Measurements from ENCODE around the gene KCNQ1. TPM values are rescaled to one million over a fixed set of nuclear protein-coding genes. Genes with fewer than 3 reads are reported as not detected.

KCNQ1 gene
- total RNA-seq, 1 donor from 2014 or later = 0.07 TPM

DNA sequence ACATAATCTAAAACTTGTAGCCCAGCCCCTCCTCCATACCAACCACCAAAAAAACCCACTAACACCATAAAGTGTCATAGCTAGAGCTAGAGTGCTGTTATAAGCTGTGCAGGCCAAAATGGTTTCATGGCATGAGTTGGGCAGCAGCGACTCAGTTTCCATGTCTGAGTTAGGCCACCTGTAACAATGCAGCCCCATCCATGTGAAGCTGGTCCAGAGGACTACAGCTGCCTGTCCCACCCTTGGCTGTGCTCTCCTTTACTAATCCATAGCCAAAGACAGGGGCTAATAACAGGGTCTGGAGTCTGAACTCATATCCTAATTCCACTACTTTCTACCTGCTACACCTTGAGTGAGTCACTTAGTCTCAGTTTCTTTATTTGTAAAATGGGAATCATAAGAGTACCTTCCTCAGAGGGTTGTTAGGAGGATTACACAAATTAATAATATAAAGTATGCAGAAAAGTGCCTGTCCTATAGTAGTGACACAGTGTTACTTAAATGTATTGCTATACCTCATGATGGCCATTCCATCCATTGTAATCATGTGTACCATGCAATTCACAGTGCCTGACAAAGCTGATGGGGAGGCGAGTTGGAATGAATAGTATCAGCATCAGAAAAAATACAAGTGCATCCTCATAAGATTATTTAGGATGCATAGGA is 234.3 kb downstream of the KCNQ1 start:
- DNase-seq (ENCODE audit: low read depth, low spot score) = no peak

- DNase-seq (ENCODE audit: low read depth, low spot score) = no peak
These were observed 236.8 kb downstream of the KCNQ1 start for GRCh38 chr11:2681408-2682145.

- no peak for DNase-seq (ENCODE audit: low read depth, low spot score)
These were observed 239.0 kb downstream of the KCNQ1 start for GRCh38 chr11:2683806-2684205.

- no peak for DNase-seq (ENCODE audit: low read depth, low spot score)
These were observed 239.8 kb downstream of the KCNQ1 start for GRCh38 chr11:2684581-2684980.

- no peak for DNase-seq (ENCODE audit: low read depth, low spot score)
These were observed 240.2 kb downstream of the KCNQ1 start for GRCh38 chr11:2685051-2685450.

GRCh38 chr11:2685566-2686359 is 241.0 kb downstream of the KCNQ1 start:
- no peak for DNase-seq (ENCODE audit: low read depth, low spot score)

GRCh38 chr11:2686360-2687222 is 241.8 kb downstream of the KCNQ1 start:
- no peak for DNase-seq (ENCODE audit: low read depth, low spot score)

- DNase-seq (ENCODE audit: low read depth, low spot score) = no peak
These were observed 242.4 kb downstream of the KCNQ1 start for GRCh38 chr11:2687223-2687530.

- no peak for DNase-seq (ENCODE audit: low read depth, low spot score)
These were observed 243.0 kb downstream of the KCNQ1 start for GRCh38 chr11:2687782-2688191.

DNA sequence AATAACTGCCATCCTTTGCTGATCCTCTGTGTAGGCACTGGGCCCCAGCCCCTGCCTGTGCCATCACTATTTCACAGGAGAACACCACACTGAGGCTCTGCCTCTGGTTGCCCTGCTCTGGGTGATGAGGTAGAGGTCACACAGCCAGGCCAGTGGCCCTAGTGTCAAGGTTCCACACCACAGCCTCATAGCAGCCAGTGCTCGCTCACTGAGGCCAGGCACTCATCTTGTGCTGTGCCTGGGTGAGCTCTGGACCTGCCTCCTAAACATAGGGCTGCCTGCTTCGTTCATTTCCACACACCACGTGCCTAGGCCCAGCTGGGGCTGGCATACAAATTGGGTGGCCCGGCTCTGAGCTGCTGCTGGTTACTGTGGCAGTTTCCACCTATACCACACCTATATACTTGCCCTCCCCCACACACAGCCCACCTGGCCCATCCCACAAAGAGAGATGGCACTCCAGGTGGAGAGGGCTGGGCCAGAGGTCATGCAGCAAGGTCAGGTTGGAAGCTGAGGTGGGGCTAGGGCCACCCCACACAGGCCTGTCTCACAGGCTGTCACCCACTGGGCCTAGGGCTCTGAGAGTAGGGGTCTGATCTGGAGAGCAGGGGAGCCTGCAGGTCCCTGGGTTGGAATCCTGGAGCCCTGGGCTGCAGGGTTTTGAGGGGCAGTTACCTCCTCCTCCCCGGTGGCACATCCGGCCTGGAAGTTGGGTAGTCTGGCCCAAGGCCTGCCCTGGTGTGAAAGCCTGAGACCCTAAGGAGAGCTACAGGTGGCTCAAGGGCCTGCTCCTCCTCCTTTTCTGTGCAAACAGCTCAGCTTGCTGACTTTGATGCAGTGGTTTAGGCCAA is 243.8 kb downstream of the KCNQ1 start:
- DNase-seq (ENCODE audit: low read depth, low spot score) = no peak

- DNase-seq (ENCODE audit: low read depth, low spot score) = no peak
These were observed 245.1 kb downstream of the KCNQ1 start for GRCh38 chr11:2689651-2690575.

GRCh38 chr11:2690596-2691354 is 246.0 kb downstream of the KCNQ1 start:
- no peak for DNase-seq (ENCODE audit: low read depth, low spot score)

GRCh38 chr11:2691355-2691761 is 246.6 kb downstream of the KCNQ1 start:
- DNase-seq (ENCODE audit: low read depth, low spot score) = no peak

DNA sequence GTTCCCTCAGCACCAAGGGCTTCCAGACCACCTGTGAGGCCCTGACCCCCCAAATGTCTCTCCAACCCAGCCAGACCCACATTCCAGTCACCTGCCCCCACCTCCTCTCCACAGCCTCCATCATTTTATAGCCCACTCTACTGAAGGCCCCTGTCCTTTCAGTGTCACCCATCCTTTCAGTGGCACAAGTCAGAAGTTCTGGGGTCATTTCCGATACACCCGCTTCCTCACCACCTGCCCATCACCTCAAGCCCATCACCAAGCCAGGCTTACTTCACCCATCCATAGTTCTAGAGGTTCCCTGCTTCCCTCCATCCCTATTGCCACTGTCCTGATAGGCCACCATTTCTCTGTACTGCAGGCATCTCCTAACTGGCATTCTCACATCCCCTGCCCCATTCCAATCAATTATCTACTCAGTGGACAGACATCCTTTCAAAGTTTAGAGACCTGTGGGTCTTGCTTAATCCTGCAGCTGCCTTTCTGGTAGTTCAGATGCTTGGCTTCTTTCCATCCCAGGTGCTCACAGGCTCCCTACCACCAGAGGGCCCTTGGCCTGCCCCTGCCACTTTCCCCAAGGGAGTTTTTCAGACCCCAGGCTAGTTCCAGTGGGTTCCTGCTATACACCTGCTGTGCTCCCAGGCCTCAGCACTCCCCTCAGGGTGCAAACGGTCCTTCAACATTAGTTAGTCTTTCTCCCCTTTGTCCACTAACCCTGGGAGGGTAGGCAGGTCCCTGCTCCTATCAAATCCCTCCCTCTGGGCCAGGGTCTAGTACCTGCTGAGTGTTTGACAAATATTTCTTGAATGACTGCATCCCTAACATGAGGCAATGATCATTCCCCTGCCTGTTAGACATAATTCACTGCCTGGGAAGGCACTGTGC is 247.4 kb downstream of the KCNQ1 start:
- DNase-seq (ENCODE audit: low read depth, low spot score) = no peak

GRCh38 chr11:2693271-2694261 is 248.8 kb downstream of the KCNQ1 start:
- no peak for DNase-seq (ENCODE audit: low read depth, low spot score)

- no peak for DNase-seq (ENCODE audit: low read depth, low spot score)
These were observed 249.7 kb downstream of the KCNQ1 start for GRCh38 chr11:2694495-2694894.

Data from pulmonary artery endothelial cell (primary cell).